PC-9 (cell line): Measurements from ENCODE around the gene HEG1.

ENCODE experiments used
- EZH2 ChIP-seq: fragments of 200-600 bp; sonication (generic); IDR thresholded peaks from 2 replicates; pipeline ENCODE4 v1.8.0; 2017; ENCODE audit warnings: antibody characterized with exemption, low read depth
- TF ChIP-seq, protein P1 (sequence below): fragments of 200-600 bp; sonication (generic); conservative IDR thresholded peaks from 2 replicates; pipeline ENCODE4 v1.6.1; 2017; ENCODE audit warnings: mixed run types, antibody characterized with exemption, mild to moderate bottlenecking, moderate library complexity

DNA sequence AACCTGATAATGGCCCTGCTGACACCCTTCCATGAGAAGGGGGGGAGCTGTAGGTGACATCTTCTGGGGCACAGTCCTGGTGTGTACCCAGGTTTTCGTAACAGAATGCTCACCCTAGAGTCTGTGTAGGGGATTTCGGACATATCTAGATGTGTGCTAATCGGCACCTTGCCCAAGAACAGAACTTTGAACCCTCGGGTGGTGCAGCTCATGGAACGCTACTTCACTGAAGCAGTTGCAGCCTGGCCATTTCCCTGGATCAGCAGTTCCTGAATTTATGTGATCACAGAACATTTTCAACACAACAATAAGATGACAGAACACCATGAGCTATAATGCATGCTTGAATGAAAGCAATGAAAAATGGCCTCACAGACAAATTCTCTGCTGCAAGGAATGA lies 63.8 kb downstream of the HEG1 start:
- TF ChIP-seq, protein P1, sequence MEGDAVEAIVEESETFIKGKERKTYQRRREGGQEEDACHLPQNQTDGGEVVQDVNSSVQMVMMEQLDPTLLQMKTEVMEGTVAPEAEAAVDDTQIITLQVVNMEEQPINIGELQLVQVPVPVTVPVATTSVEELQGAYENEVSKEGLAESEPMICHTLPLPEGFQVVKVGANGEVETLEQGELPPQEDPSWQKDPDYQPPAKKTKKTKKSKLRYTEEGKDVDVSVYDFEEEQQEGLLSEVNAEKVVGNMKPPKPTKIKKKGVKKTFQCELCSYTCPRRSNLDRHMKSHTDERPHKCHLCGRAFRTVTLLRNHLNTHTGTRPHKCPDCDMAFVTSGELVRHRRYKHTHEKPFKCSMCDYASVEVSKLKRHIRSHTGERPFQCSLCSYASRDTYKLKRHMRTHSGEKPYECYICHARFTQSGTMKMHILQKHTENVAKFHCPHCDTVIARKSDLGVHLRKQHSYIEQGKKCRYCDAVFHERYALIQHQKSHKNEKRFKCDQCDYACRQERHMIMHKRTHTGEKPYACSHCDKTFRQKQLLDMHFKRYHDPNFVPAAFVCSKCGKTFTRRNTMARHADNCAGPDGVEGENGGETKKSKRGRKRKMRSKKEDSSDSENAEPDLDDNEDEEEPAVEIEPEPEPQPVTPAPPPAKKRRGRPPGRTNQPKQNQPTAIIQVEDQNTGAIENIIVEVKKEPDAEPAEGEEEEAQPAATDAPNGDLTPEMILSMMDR, result no peak
- no peak for TF ChIP-seq EZH2
